GM18517 (cell line): ENCODE results near the gene C1orf116.

Experiments used
- ATAC-seq: cut with Tn5 transposase; IDR thresholded peaks from one replicate; pipeline ENCODE4 v1.9.1; 2021; ENCODE audit warnings: mild to moderate bottlenecking, moderate library complexity; ENCODE audit not compliant: unreplicated experiment

C1orf116 gene

DNA sequence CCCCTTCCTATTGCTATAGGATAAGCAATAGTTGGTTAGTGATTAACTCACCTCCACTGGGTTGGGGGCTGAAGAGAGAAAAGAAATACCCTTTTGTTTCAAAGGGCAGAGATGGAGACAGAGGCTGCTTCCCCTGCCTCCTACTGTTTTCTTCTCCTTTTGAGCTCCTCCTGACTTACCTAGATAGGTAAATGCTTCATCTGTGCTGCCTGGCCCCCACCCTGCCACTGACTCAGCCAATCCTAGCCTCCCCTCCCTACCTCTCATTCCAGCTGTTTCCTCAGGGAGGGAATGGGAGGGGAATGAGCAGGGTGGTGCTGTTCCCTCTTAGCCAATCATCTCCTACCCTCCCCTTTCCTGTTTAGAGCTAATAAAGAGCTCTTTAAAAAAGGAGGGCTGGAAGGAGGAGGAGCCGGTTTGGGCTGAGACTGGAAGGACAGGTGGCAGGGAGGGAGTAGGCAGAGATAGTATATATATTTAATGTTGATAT is at the start of gene C1orf116:
C1orf116 (minus strand) TSS at position 229 of the 490 bp plus-strand sequence. CDS start 5,158 bp downstream, outside the sequence.
- no peak for ATAC-seq

GRCh38 chr1:207081806-207082205 is 49.2 kb upstream of the C1orf116 start:
- no peak for ATAC-seq

DNA sequence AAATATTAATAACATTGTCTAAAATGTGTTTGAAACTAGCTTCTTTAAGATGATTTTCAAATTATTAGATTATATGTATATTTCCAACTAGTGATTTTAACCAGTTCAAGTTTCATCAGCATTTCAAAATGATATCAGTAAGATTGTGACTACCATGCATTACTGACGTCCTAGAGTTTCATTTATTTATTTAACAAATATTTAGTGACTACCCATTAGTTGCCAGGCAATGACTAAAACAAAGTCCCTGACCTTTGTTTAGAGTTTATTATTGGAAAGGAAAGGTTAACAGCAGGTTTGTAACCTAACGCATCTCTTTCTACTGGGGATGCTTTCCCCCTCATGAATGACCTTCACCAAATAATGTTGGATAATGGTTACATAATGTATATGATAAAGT is 48.5 kb upstream of the C1orf116 start:
- no peak for ATAC-seq

- ATAC-seq, result no peak
Measured at GRCh38 chr1:207079706-207080241, 47.2 kb upstream of the C1orf116 start.

- ATAC-seq, result no peak
Measured at GRCh38 chr1:207078578-207079132, 46.1 kb upstream of the C1orf116 start.

DNA sequence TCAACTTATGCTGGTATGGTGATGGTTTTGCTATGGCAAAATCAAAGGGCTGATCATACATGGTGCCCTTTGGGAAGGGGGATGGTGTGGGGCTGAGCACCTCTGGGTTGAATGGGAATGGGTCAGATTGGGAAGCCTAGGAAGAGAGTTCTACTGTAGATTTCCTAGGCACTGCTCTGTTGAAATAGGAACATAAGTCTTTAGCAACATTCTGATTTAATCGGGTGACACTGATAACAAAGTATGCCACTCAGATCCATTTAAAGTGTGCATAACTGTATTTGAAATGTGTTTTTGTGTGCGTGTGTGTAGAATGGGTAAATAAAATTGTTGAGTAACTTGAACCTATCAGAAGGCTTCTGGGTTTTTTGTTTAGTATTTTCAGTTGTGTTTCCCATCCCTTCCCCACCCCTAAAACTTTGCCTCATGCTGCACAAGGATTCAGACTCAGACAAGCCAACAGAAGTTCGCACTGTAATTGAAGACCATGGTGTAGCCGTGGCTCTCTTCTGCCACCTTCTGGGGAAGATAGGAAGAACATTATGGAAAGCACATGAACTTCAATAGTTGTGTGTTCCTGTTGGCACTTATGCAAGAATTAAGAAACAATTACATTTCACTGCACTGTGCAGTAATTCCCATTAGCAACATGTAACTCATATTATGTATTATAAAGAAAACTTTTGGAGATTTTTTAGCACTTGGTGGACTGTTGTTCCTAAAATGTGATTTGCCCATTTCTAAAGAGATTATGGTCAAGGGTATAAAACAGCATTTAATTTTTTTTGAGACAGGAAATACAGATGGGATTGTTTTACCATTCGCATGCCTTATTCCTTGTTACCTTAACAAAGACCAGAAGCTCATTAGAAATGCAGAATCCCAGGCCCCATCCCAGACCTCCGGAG is 45.2 kb upstream of the C1orf116 start:
- ATAC-seq, result no peak

GRCh38 chr1:207077012-207077411 is 44.5 kb upstream of the C1orf116 start:
- no peak for ATAC-seq

GRCh38 chr1:207076181-207076955 is 43.8 kb upstream of the C1orf116 start:
- no peak for ATAC-seq

DNA sequence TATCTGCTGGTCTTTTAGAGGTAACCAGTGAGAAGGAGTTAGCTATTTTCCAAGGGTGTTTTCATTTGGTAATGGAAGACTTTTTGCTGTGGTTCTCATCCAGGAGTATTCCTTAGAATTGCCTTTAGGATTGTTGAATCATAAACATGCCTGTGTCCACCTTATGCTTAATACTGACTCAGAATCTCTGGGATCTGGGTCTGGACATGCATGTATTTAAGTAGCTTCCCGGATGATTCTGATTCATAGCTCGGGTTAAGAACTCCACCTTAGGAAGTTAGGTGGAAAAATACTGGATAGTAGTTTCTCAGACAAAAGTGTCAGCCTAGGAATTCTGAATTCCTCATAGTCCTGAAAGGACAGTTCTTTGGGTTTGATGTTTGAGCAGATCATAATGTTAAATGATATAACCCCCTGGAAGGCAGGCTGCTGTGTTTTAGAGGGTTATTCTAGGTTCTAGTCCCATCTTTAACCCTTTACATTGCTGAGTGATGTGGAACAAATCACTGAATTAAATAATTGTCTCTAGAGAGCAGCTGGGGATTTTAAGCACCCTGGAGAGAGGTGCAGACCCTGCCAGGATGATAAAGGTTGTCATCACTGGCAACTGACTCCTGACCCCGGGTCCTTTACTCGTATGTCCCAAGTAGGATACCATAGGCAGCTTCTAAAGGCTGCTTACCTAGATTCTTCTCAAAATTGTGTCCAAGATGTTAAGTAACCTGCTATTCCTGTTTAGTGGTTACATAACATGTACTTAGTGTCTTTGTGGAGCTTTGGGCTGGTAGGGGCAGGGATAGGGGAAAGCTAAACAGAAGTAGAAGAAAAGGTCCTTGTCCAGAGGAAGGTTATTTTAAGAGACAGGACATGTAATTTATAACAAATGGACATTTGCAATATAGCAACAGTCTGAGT is 41.6 kb upstream of the C1orf116 start:
- ATAC-seq, result no peak

DNA sequence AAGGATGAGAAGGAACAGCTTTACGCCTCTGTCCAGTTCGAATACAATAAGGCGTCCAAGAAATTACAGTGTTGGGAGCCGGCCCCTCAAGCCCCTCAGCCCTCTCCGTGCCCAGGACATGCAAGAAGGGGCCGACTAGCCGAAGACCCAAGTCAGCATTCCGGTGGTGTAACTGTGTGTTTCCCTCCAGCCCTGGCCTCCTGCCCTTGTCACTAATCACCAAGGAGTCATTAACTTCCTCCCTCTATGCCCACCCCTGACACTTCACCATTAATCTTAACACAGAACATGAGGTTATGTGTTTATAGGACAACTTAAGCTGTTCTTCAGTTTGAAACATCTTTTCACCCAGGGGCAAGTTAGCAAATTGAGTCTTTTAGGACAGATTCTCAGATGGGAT is 39.7 kb upstream of the C1orf116 start:
- no peak for ATAC-seq

DNA sequence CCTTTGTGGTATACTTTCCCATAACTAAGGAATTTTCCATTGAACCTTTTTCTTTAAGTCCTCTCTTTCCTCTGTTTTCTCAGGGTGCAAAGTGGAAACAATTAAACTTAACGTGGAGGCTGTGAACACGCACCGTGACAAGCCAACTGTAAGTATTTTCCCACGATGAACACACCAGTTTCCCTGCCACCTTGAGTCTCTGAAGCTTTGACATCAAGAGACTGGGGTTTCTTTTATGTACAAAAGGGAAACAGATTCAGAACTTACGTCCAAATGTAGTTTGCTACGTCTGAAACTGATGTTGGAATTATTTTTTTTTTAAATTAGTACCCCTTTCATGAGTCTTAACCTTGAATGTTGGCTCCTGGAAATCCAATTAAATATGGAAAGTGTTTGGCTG is 38.9 kb upstream of the C1orf116 start:
- ATAC-seq, result no peak

DNA sequence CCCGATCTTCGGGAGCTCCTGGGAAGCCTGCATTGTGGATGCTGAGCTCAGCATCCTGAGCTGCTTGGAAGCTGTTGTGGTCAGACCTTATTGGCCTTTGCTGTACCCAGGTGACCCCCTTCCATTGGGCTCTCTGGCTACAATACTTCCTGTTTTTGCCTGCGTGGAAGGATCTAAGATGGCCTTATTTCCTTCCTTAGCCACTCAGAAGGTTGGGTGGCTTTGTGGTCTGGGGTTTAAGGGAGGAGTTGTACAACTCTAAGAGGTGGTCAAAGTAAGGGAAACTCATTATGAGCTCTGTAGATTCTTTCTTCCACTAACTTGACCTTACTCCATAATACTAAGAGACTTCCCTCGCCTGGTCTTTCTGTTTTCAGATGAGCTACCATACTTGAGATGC is 38.3 kb upstream of the C1orf116 start:
- no peak for ATAC-seq

DNA sequence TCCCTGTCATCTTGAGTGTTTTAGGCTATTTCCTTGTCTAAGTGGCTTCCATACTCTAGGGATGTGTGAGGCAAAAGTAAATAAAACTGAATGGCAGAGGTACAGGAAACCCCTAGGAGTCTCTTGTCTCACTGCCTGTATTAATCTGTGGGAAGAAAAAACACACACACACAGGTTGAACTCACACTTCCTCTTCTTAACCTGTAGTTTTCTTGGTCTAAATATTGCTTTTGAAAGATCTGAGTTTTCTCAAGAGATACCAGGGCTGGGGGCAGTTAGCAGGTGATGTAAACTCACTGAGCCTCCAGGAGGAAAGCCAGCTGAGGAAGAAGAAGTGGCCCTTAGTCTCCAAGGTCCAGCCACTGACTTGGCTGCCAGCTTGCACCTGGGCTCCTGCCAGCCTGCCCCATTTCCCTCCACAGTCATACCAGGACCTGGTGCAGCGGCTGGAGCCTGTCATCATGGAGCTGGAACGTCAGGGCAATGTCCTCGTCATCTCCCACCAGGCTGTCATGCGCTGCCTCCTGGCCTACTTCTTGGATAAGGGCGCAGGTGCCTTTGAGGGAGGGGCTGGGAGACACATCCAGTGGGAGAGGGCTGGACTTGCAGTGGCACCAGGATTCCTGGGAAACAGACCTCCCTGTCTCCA is 37.4 kb upstream of the C1orf116 start:
- ATAC-seq, result no peak

DNA sequence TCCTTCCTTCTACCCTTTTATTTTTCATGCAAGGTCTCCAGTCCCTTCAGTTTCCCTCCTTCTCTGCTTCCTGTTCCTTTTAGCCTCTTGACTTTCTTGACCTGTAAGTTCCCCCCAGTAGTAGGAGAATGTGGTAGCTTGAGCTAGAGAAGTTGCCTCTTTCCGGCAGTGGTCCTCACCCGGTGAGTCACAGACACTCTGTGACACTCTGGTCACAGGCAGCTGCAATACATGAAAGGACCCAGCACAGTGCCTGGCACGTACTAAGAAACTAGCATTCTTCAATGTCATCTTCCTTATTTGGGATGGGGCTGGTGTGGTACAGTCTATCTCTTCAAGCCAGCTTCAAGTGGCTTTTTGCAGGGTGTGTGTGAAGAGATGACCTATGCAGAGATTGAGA is 36.5 kb upstream of the C1orf116 start:
- ATAC-seq, result no peak

GRCh38 chr1:207067665-207068064 is 35.1 kb upstream of the C1orf116 start:
- no peak for ATAC-seq

GRCh38 chr1:207067185-207067584 is 34.6 kb upstream of the C1orf116 start:
- ATAC-seq, result no peak

DNA sequence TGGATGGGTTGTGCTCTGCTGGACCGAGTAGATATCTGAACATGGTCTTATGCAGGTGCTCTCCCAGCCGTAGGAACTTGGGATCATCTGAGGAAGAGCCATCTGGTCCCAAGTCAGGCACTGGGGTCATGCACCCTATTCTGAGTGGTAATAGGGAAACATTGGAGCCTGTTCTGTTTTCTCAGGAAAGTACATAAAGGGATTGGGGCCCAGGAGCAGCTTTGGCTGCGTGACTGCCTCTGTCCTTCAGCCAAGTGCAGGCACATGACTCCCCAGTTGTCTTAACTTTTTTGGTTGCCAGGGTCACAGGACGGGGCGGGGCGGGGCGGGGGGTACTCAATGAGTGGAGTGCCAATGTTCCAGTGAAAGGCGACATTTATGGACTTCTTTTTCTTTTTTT is 32.0 kb upstream of the C1orf116 start:
- ATAC-seq, result no peak

DNA sequence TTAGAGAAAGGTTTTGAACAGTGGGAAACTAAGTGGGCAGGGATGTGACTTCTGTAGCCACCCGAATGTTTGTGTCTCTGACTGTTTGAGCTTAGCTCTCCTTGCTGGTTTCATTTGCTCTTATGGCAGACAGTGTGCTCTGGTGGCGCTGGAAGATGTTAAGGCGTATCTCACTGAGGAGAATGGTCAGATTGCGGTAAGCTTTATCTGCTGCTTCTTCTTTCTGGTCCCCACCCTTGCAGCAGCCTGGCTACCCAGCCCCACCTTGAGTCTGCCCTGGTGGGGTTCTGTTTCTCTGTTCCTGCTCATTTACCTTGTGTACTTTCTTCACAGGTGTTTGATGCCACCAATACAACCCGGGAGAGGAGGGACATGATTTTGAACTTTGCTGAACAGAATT is 30.5 kb upstream of the C1orf116 start:
- no peak for ATAC-seq

DNA sequence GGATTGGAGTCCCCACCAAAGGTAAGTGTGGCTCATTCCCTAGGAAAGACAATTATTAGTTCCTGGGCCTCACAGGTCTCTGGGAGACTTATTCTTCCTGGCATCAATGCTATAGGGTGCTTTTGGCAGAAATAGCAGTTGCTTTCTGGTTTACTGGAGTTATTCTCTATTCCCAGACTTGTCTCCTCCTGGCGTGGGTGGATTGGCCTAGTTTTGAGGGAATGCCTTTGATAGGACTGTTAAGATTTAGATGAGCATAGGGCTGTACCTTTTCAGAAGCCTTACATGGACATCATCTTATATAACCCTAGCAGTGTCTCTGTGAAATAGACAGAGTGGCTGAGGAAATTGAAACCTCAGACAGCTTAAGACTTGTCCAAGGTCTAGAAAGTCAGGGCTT is 29.5 kb upstream of the C1orf116 start:
- no peak for ATAC-seq

GRCh38 chr1:207060596-207060995 is 28.0 kb upstream of the C1orf116 start:
- no peak for ATAC-seq
